NCI-H748 (cell line): Measurements from ENCODE around the gene TCFL5.

Experiments
- DNase-seq: peaks from one replicate; lab custom pipeline; 2025; ENCODE audit not compliant: unreplicated experiment; lab: John Stamatoyannopoulos, UW

TCFL5 gene

GRCh38 chr20:62861726-62862336 lies at the start of gene TCFL5:
TCFL5 (minus strand) TSS chr20:62861822; CDS start chr20:62861670, 152 bp downstream.
- peak; percentile 77 for DNase-seq

- DNase-seq, result no peak
These were observed 49.3 kb upstream of the TCFL5 start for GRCh38 chr20:62910777-62911497.

DNA sequence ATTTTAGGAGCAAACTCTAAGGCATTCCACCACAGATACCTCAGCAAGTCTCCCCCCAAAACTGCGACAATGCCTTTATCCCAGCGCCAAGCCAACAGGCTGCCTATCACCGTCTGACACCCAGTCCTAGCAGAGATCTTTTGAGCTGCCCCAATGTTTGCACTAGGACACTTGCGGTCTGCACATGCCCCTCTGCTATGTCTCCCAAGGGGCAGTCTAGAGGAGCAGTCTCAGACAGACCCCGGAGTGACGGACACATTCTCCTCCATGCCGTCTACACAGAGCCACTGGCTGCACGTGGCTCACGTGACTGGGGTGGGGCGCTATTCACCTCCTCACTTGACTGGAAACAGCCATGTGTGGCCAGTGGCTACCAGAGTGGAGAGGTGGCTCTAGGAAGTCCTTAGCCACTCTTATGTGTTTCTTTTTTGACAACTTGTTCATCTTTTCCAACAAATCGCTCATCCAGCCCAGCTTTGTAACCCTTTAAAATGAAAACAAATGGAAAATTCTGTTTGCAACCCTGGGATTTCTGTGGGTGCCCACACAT lies 48.7 kb upstream of the TCFL5 start:
- DNase-seq, result no peak

- peak; percentile 96 for DNase-seq
These were observed 47.6 kb upstream of the TCFL5 start for GRCh38 chr20:62908971-62909791.

DNA sequence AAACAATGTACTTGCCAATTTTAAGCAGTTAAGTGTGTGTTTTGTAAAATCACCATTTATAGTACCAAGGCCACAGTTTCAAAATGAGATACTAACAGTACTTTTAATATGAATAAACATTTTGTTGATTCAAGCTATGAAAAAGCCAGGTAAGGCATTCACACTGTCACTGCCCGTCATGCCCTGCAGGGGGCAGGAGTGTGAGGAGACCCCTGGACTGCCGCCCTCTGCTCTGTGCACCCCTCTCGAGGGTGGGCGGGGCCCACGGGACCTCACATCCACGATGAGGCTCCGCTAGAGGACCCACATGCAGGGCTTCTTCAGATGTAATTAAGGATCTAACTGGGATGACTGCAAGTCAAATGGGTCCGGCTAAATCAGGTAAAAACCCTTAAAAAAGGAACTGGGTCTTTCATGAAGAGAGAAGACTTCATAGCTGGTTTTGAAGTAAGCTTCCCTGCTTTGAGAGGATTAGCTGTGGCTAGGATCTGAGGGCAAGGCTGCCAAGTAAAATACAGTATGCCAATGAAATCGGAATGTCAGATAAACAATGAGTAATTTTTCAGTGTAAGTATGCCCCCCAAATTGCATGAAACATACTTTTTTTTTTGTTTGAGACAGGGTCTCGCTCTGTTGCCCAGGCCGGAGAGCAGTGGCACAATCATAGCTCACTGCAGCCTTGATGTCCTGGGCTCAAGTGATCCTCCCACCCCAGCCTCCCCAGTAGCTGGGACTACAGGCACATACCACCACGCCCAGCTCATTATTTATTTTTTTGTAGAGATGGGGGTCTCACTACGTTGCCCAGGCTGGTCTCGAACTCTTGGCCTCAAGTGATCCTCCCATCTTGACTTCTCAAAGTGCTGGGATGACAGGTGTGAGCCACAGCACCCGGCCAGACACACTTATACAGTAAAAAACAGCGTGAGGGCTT lies 46.0 kb upstream of the TCFL5 start:
- DNase-seq, result no peak

DNA sequence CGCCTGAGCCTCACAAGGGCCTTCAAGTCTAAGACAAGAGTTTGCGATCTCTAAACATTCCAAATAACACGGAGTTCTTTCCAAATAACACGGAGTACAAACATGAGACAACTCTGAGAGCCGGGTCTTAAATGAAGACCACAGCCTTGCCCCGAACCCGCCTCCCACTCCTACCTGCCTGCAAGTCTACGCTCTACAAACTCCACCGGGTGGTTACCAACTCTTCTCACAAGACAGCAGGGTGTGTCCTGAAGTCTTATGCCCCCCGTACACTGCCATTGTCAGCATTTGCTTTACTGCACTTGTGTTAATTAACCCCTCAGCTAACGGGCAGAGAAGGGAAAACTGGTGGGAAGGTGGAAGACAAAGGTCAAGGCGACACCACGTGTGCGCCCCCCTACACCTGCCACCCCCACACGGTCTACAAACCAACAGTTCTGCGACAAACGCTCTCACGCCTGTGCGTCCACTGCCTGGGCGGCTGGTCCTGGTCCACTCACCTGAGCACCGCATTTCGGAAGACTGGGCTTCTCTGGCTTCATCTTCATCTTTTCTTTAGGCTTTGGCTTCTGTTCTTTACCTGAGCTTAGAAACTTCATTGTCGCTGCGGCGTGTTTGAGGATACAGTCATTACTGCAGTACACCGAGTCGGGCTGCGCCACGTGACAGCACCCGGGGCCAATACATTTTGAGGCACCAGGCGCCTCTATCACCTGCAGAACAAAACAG lies 45.2 kb upstream of the TCFL5 start:
- DNase-seq, result no peak

GRCh38 chr20:62906209-62906608 lies 44.6 kb upstream of the TCFL5 start:
- no peak for DNase-seq

DNA sequence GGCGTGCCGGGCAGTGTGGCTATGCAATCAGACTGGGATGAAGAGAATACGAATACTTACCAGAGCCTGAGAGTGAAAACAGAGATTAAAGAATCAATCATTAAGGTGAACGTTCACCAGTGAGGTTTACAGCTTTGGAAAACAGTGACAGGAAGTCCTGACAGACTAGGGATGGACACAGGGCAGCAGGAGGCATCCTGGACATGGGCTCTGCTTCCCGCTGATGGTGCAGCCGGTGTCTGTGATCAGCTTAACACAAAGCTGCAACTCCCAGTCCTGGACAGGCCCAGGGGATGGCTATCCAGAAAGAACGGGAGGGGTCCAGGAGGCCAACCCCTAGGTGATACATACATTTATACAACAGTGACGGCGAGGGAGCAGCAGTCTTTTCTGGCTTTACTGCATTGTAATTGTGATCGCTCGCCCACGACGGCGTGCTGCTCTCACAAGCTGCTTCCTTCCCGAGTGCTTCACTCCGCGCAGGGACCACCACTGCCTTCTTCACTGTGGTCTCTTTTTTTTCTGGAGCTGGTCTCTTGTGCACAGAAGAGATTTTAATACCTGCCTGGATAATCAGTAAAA lies 44.0 kb upstream of the TCFL5 start:
- no peak for DNase-seq

- no peak for DNase-seq
These were observed 41.4 kb upstream of the TCFL5 start for GRCh38 chr20:62902926-62903615.

DNA sequence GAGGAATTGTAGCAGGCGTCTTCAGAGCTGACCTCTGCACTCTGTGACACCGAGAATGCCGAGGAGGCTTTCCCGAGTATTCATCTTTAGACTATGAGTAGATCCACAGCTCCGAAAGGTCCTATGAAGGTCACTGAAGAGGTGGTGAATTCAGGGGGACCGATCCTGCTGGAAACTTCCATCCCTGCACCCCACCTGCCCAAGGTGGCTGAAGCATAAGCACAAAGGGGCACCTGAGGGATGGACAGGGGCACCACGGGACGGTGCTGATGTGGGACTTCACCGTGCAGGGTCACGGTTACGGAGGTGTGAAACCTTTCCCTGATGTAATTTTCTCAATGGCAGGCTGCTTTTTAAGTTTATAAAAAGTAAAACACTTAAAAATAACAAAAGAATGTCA lies 40.3 kb upstream of the TCFL5 start:
- DNase-seq, result no peak

DNA sequence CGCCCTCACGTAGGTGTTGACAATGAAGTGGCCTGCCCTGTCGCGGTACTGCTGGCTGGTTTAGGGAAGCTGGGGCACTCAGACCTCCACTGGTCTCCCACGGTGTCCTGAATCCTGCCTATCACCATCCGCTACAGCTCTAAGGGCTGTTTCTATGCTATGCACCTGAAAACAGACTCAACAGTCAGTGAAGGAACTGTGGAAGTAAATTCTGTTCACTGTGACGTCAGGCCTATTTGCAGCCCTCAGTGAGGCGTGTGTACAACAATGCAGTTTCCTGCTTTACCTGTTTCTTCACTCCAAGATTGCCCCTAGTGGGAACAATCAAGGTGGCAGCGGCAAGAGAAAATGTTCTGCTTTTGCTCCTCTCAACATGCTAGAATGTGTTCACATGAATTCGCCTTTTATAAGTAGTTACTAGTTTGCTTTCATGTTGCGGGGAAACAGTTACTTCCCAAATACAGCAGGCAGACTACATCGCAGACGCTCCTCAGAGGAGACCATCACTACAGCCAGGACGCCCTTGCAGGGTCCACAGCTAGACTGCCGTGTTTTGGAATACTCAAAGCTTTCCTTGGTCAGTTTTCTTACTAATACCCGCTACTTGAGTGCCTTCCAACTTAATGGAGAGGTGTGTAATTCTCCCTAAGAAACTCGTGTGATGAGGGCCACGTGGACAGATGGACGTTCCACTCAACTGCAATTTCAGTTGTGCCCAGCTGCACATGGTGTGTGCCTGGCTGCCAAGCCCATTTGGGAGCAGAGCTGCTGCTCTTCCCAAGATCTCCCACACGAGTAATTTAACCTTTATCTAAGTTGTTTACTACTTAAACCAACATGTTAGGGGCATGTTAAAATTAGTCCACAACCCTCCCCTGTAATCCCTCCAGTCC lies 39.3 kb upstream of the TCFL5 start:
- peak; percentile 41 for DNase-seq

GRCh38 chr20:62900052-62900691 lies 38.5 kb upstream of the TCFL5 start:
- peak; percentile 63 for DNase-seq

DNA sequence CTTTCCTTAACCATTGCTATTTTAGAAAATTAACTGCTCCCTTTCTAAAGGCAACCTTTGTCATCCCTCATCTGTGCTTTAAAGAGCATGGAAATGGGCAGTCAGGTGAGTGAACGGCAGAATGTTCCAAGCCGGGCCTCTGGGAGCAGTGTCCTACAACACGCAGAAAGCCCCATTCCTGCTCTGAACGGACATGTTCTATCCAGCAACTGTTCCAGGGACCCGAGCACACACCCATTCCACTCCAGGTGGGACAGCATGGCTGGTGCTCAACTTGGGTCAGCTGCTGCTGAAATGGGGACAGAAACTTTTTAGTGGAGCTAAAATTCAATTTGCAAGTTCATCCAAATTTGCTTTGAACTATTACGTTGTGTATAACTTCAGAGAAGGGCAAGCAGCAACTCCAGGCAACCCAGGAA lies 38.0 kb upstream of the TCFL5 start:
- DNase-seq, result no peak

DNA sequence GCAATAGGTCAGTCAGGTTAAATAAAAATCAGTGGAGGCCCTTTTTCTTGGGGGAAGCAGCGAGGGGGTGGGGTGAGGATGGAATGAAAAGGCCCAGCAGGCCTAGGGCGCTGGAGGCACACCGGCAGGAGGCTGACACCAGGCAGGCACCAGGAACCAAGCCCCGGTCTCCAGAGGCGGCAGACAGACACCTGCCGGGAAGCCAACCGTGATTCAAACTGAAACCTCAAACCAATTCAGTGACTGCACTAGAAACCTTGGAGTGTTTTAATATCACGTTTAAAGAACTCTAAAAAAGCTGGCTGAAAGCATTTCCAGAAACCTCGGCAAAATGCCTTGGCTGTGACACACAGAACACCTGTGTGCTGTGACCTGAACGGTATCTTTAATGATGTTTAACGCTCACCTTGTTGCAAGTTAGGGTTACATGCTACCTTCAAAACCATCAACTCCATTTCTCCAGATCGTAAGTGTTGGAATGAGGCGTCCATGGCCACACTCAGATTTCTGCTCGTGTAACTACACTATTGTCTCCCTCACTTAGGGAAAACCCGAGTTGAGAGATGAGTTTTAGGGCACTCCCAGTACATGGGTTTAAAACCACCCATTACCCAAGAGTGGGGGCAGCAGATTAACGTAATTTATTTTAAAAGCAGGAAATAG lies 37.5 kb upstream of the TCFL5 start:
- DNase-seq, result no peak

- DNase-seq, result no peak
These were observed 36.7 kb upstream of the TCFL5 start for GRCh38 chr20:62898093-62898964.

DNA sequence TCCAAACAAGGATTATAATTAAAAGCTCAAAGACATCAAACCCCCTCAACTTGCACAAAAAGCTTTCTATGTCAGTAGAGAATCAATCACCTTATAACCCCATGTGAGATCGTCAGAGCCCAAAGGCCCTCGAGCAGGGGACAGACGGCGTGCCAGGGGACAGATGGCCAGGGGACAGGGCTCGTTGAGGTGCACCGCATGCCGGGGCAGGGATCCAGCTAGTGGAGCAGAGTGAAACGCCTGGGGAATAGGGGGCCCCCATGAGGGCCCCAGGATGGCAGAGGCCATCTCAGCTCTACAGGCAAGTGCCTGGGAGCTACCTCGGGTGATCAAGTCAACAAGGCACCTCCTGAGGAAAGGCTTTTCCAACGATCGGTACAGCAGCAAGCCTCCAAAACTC lies 36.0 kb upstream of the TCFL5 start:
- DNase-seq, result no peak
